B cell (primary cell): Measurements from ENCODE around the gene AEBP1.

ENCODE experiments used
- CTCF ChIP-seq: fragments of 200-600 bp; IDR thresholded peaks from one replicate; pipeline ENCODE4 v1.8.0; 2022; ENCODE audit warnings: antibody characterized with exemption, mild to moderate bottlenecking
- EZH2 ChIP-seq: IDR thresholded peaks from 2 replicates; pipeline ENCODE4 v1.6.1; 2012; ENCODE audit warnings: borderline replicate concordance, low read depth, mild to moderate bottlenecking, moderate library complexity, low read length; ENCODE audit not compliant: insufficient read depth, poor library complexity, severe bottlenecking

DNA sequence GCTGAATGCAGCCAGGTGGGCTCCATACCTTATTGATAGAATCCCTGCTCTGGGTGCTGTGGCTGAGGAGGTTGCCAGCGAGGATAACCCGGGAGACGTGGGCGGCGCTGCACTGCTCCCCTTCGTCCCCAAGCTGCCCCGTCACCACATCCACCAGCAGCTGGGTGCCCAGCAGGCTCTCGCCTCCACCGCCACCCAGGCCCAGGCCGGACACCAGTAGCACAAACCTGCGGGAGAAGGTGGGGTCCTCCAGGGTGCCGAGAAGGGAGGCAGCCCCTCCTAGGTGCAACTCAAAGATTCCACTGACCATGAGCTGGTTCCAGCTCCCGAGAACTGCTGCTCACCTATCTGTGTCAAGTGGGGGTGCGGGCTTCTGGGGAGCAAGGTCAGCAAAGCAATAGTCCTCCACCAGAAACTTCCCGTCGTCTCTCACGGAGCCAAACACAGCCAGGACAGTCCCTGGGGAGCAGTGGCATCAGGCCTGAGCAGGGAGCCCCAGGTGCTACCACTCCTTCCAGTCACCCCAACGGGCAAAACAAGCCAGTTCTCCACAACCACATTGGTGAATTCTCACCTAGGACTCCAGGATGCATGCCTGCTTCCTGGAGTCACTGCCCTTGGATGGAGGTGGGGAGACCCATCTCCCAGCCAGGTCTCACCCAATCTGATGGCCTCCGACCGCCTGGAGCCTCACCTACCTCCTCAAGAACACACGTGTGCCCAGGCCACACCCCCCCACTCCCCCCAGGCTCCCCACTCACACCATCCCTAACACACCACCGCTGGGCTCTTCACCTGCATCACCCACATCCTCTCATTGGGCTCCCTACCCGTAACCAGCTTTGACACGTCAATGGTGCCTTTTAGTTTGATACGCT is 12.9 kb downstream of the AEBP1 start:
- TF ChIP-seq CTCF (no peak), EZH2 (no peak)
